ENCODE data around the gene COL23A1.

COL23A1 gene

GRCh38 chr5:178340637-178341036 is 249.6 kb downstream of the COL23A1 start:
- Histone ChIP-seq H3K27ac (no peak overlapping the region), H3K4me3 (ENCODE audit: low read depth in 1 of 2, low read length in 1 of 2) (no peak overlapping the region), H3K27me3 (no peaks in the 10 kb centered on the region), H3K4me1 (ENCODE audit: control insufficient read depth in 1 of 2, insufficient read depth in 1 of 2, low read depth in 1 of 2, low read length in 1 of 2) (peaks cover 6% of the 10 kb centered on the region in 2 experiments), H3K9me3 (no peaks in the 10 kb centered on the region), H3K36me3 (no peaks in the 10 kb centered on the region)
- no peak for TF ChIP-seq CTCF (IDR thresholded peaks at IDR 0.05)

- Histone ChIP-seq H3K4me1 (ENCODE audit: control insufficient read depth in 1 of 2, insufficient read depth in 1 of 2, low read depth in 1 of 2, low read length in 1 of 2) (peaks cover 10 to 11% of the 10 kb centered on the region in 2 experiments), H3K9me3 (no peaks in the 10 kb centered on the region), H3K36me3 (no peaks in the 10 kb centered on the region), H3K27ac (no peak overlapping the region), H3K4me3 (ENCODE audit: low read depth in 1 of 2, low read length in 1 of 2) (no peak overlapping the region), H3K27me3 (no peaks in the 10 kb centered on the region)
- no peak for TF ChIP-seq CTCF (IDR thresholded peaks at IDR 0.05)
Observed at GRCh38 chr5:178340187-178340586, 250.0 kb downstream of the COL23A1 start.

- Histone ChIP-seq H3K27ac (no peak overlapping the region), H3K9me3 (no peaks in the 10 kb centered on the region), H3K4me1 (ENCODE audit: control insufficient read depth in 1 of 2, insufficient read depth in 1 of 2, low read depth in 1 of 2, low read length in 1 of 2) (peaks cover 20% of the 10 kb centered on the region in 2 experiments)
Observed at GRCh38 chr5:178339272-178339671, 250.9 kb downstream of the COL23A1 start.

GRCh38 chr5:178338750-178339144 is 251.4 kb downstream of the COL23A1 start:
- Histone ChIP-seq H3K36me3 (no peaks in the 10 kb centered on the region), H3K4me1 (ENCODE audit: control insufficient read depth in 1 of 2, insufficient read depth in 1 of 2, low read depth in 1 of 2, low read length in 1 of 2) (peaks cover 25% of the 10 kb centered on the region in 2 experiments), H3K27ac (no peak overlapping the region), H3K27me3 (no peaks in the 10 kb centered on the region), H3K4me3 (ENCODE audit: low read depth in 1 of 2, low read length in 1 of 2) (no peak overlapping the region), H3K9me3 (no peaks in the 10 kb centered on the region)
- TF ChIP-seq CTCF (IDR thresholded peaks at IDR 0.05): no peak

More at GRCh38 chr5:178339272-178339671, 250.9 kb downstream of the COL23A1 start:
- Histone ChIP-seq H3K36me3 (no peaks in the 10 kb centered on the region), H3K27me3 (no peaks in the 10 kb centered on the region), H3K4me3 (ENCODE audit: low read depth in 1 of 2, low read length in 1 of 2) (no peak overlapping the region)
- TF ChIP-seq CTCF (IDR thresholded peaks at IDR 0.05): no peak

GRCh38 chr5:178338126-178338749 is 252.0 kb downstream of the COL23A1 start:
- H3K4me3 ChIP-seq (ENCODE audit: low read depth in 1 of 2, low read length in 1 of 2): no peak overlapping the region
- H3K36me3 ChIP-seq: no peaks in the 10 kb centered on the region
- peaks cover 26 to 30% of the 10 kb centered on the region in 2 experiments for H3K4me1 ChIP-seq (ENCODE audit: control insufficient read depth in 1 of 2, insufficient read depth in 1 of 2, low read depth in 1 of 2, low read length in 1 of 2)
- H3K9me3 ChIP-seq: no peaks in the 10 kb centered on the region
- H3K27me3 ChIP-seq: no peaks in the 10 kb centered on the region
- TF ChIP-seq CTCF (IDR thresholded peaks at IDR 0.05): no peak
- H3K27ac ChIP-seq: no peak overlapping the region

All from neutrophil (primary cell).